ENCODE data around the gene SLC6A6.

DNA sequence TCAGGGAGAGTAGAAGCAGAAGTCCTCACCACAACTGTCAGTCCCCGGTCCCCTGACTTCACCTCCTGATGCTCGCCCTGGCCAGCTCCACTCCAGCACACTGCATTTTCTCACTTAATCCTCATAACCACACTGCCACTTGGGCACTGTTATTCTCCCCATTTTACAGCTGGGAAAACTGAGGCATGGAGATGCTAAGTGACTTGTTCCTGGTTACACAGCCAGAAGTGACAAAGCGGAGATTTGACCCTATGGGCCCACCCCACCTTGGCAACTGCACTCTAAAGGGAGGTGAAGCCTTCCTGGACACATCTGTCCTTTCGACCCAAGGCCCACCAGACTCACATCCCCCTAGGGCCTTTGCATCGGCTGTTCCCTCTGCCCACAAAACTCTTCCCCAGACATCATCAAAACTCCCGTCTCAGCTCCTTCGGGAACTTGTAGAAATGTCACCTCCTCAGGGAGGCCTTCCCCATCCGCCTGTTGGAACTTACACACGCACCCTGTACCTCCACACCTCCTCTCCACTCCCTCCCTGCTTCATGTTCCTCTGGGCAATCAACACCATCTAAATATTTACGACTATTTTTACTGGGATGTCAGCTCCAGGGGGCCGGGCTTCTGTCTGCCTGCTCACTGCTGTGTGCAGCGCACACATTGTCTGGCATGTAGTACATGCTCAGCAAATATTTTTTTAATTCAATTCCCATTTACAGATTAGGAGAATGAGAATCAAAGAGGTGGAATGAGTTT lies 134.6 kb downstream of the SLC6A6 start:
- TF ChIP-seq, protein P1, sequence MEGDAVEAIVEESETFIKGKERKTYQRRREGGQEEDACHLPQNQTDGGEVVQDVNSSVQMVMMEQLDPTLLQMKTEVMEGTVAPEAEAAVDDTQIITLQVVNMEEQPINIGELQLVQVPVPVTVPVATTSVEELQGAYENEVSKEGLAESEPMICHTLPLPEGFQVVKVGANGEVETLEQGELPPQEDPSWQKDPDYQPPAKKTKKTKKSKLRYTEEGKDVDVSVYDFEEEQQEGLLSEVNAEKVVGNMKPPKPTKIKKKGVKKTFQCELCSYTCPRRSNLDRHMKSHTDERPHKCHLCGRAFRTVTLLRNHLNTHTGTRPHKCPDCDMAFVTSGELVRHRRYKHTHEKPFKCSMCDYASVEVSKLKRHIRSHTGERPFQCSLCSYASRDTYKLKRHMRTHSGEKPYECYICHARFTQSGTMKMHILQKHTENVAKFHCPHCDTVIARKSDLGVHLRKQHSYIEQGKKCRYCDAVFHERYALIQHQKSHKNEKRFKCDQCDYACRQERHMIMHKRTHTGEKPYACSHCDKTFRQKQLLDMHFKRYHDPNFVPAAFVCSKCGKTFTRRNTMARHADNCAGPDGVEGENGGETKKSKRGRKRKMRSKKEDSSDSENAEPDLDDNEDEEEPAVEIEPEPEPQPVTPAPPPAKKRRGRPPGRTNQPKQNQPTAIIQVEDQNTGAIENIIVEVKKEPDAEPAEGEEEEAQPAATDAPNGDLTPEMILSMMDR (IDR thresholded peaks at IDR 0.05), result no peak
- no peak for TF ChIP-seq POLR2A (IDR thresholded peaks at IDR 0.05)
